Astrocyte of the spinal cord (primary cell): Measurements from ENCODE around the gene HIC1.
A peak's percentile ranks its signal among the peaks of the same experiment; 100 is the strongest.

Experiments used
- DNase-seq: peaks from one replicate; pipeline ENCODE4 v3.0.0; 2011; ENCODE audit warnings: low read depth, low spot score
- H3K4me3 ChIP-seq: 2 replicates; pipeline ENCODE4 v1.5.1; 2011; ENCODE audit warnings: low read depth, mild to moderate bottlenecking, low read length, moderate library complexity
- CTCF ChIP-seq: IDR thresholded peaks from 2 replicates; pipeline ENCODE4 v1.5.1; 2012; ENCODE audit warnings: low read depth, mild to moderate bottlenecking, low read length, inconsistent platforms
- in situ Hi-C: cut with HindIII; loops from 2 replicates; pipeline ENCODE4 v1.10.0; 2017; ENCODE audit warnings: low sequenced_read_pairs

The HIC1 gene

DNA sequence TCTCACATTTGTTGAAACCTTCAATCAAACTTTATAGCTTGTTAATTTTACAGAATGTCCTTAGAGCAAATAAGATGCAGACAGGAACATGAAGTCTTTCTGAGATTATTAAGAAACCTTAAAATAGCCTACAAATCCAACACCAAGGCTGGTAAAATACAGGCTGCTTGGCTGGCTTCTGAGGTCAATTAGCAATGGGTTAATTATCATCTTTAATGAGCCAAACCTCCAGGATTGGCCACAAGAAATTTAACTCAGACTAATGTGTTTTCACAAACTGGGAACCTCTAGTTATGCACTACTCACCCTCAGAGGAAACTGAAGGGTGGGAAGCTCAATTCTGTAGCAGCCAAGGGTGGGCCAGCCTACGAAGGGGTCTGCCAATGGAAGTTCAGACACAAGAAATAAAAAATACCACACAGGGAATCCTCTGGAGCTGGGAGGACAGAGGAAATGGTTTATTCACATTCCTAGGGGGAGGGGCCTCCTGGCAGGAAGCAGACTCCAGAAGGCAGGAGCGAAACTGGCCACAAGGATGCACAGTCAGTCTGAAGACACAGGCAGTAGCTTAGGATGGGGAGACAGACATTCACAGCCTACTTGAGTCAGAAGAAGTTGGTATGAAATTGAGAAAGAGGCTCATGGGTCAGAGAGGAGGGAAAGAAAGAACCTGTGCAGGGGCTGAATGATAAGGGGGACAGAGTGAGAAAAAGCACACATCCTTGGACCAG lies 36.1 kb downstream of the HIC1 start:
- DNase-seq: peak; percentile 94
- in situ Hi-C loops: no loop called here
- no peak overlapping the region for H3K4me3 ChIP-seq
- peak; percentile 54 for TF ChIP-seq CTCF

- no peak for DNase-seq
- TF ChIP-seq CTCF: no peak
- in situ Hi-C loops: no loop called here
- no peak overlapping the region for H3K4me3 ChIP-seq
Observed at GRCh38 chr17:2092253-2092652, 37.4 kb downstream of the HIC1 start.

DNA sequence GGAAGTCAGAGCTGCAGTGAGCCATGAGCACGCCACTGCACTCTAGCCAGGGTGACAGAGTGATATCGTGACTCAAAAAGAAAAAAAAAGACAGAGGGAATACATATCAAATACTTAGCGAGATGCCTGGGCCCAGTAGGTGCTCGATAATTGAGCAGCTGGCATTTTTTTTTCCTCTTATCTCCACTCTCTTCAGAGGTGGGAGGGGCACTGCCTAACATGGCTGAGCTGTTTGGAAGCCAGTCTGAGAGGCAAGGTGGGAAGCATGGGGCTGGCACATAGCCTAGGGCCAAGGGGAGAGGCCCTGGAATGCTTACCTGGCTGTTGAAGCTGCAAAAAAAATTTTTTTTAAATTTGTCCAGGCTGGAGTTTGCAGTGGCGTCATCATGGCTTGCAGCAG lies 38.4 kb downstream of the HIC1 start:
- no peak overlapping the region for H3K4me3 ChIP-seq
- no peak for TF ChIP-seq CTCF
- in situ Hi-C loops: no loop called here
- DNase-seq: no peak

DNA sequence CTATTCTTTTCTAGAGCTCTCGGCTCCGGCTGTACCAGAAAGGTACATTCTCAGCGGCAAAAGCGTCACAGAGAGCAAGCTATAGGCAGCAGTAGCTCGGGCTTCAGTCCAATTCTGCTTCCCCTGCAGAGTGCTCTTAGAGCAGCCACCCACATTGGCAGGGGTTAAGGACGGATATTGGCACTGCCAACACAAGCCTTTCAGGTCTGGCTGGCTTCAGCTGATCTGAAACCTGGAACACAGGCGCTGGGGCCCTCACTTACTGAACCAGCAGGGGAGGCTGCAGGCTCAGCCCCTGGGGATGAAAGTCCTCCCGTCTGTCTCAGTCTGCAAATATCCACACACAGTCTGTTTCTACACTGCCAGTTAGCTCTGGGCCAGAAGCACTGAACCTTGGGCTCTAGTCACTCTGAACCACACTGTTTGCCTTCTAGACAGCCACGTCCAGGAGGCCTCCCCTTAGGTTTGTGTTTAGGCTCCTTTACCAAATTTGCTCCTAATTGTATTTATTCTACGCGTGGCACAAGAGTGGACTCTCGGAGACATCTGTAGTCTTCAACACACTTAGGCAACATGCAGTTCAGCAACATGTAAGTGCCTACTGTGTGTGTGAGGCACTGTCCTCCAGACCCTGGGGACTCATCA lies 40.1 kb downstream of the HIC1 start:
- in situ Hi-C loops: no loop called here
- peak; percentile 84 for DNase-seq
- H3K4me3 ChIP-seq: no peak overlapping the region
- TF ChIP-seq CTCF: peak; percentile 97

DNA sequence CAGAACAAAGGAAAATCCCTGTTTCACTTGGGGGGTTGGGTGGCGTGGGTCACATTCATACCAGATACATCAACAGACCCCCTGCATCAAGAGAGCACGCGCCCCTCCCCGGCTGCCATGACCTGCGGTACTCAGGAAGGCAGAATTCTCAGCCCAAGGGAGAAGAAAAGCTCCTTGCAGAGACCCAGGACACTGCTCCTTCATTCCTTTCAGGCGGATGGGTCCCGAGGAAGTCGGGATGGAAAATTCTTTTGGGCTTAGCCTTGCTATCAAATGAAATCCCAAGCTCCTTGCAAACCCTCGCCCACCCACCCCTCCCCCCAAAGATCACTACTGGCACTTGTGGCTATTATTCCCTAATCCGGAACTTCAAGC lies 40.6 kb downstream of the HIC1 start:
- H3K4me3 ChIP-seq: no peak overlapping the region
- TF ChIP-seq CTCF: no peak
- DNase-seq: no peak
- in situ Hi-C loops: no loop called here

- in situ Hi-C loops: no loop called here
- H3K4me3 ChIP-seq: no peak overlapping the region
- DNase-seq: peak; percentile 79
- no peak for TF ChIP-seq CTCF
Observed at GRCh38 chr17:2101448-2102257, 46.8 kb downstream of the HIC1 start.
